HEK293 (cell line): ENCODE results near the gene ILKAP.

Experiments
- CTCF ChIA-PET: fragments of 350-600 bp; formaldehyde crosslinking; extraction: SDS; loops from one replicate; lab custom pipeline; 2021; ENCODE audit warnings: antibody characterized with exemption; lab: Yijun Ruan, JAX
- POLR2A ChIA-PET: fragments of 300-600 bp; formaldehyde crosslinking; extraction: SDS; loops from one replicate; lab custom pipeline; 2020; ENCODE audit warnings: antibody characterized with exemption, inconsistent platforms; lab: Yijun Ruan, JAX
- H3K27ac ChIP-seq: fragments of 200-500 bp; sonication (Bioruptor generic); 2 replicates; pipeline ENCODE4 v1.5.1; 2014; ENCODE audit warnings: low read depth, low read length, control low read depth, inconsistent platforms; ENCODE audit errors: extremely low read depth
- H3K36me3 ChIP-seq, 2 experiments: fragments of 200-500 bp in 1 of 2; sonication (Bioruptor generic) in 1 of 2; 1 replicate in 1 of 2; 2 replicates in 1 of 2; pipeline ENCODE4 v1.5.1; 2014 to 2017; ENCODE audit warnings: inconsistent platforms in 2 of 2, low read length in 2 of 2; ENCODE audit not compliant: control insufficient read depth in 2 of 2, insufficient read depth in 1 of 2
- H3K4me1 ChIP-seq: fragments of 200-500 bp; sonication (Bioruptor generic); 2 replicates; pipeline ENCODE4 v1.5.1; 2014; ENCODE audit warnings: mild to moderate bottlenecking, low read length, inconsistent platforms; ENCODE audit not compliant: control insufficient read depth, insufficient read depth
- H3K4me3 ChIP-seq: 2 replicates; pipeline ENCODE4 v1.5.1; 2011; ENCODE audit warnings: low read depth, mild to moderate bottlenecking, control low read depth, low read length, moderate library complexity
- H3K9me3 ChIP-seq: fragments of 200-500 bp; sonication (Bioruptor generic); 2 replicates; pipeline ENCODE4 v1.5.1; 2014; ENCODE audit warnings: low read depth, low read length, inconsistent platforms; ENCODE audit not compliant: control insufficient read depth, insufficient read depth
- GFI1B ChIP-seq: fragments of 450-650 bp; formaldehyde crosslinking; IDR thresholded peaks from 2 replicates; pipeline ENCODE4 v1.5.1; 2016; ENCODE audit warnings: missing biosample characterization, missing genetic modification characterization
- SCRT2 ChIP-seq: fragments of 450-650 bp; formaldehyde crosslinking; IDR thresholded peaks from 2 replicates; pipeline ENCODE4 v1.5.1; 2016; ENCODE audit warnings: missing biosample characterization, missing genetic modification characterization
- TRIM28 ChIP-seq: IDR thresholded peaks from 2 replicates; pipeline ENCODE4 v1.6.1; 2011; ENCODE audit warnings: low read length, control low read depth, borderline replicate concordance
- ZBTB48 ChIP-seq: fragments of 450-650 bp; formaldehyde crosslinking; IDR thresholded peaks from 2 replicates; pipeline ENCODE4 v1.5.1; 2016; ENCODE audit warnings: missing biosample characterization, missing genetic modification characterization
- ZNF169 ChIP-seq: fragments of 450-650 bp; formaldehyde crosslinking; IDR thresholded peaks from 2 replicates; pipeline ENCODE4 v1.5.1; 2016; ENCODE audit warnings: missing biosample characterization, missing genetic modification characterization
- ZNF175 ChIP-seq: fragments of 450-650 bp; formaldehyde crosslinking; IDR thresholded peaks from 2 replicates; pipeline ENCODE4 v1.5.1; 2016; ENCODE audit warnings: missing biosample characterization, missing genetic modification characterization
- ZNF629 ChIP-seq: fragments of 450-650 bp; formaldehyde crosslinking; IDR thresholded peaks from 2 replicates; pipeline ENCODE4 v1.5.1; 2017; ENCODE audit warnings: missing biosample characterization, missing genetic modification characterization
- ZNF837 ChIP-seq: fragments of 450-650 bp; formaldehyde crosslinking; IDR thresholded peaks from 2 replicates; pipeline ENCODE4 v1.5.1; 2016; ENCODE audit warnings: missing biosample characterization, missing genetic modification characterization
- TF ChIP-seq, protein P1 (sequence below): fragments of 450-650 bp; formaldehyde crosslinking; IDR thresholded peaks from 2 replicates; pipeline ENCODE4 v1.5.1; 2016; ENCODE audit warnings: missing biosample characterization, missing genetic modification characterization
- TF ChIP-seq, protein P2 (sequence below): fragments of 450-650 bp; formaldehyde crosslinking; IDR thresholded peaks from 2 replicates; pipeline ENCODE4 v1.5.1; 2016; ENCODE audit warnings: missing biosample characterization, missing genetic modification characterization

The ILKAP gene

DNA sequence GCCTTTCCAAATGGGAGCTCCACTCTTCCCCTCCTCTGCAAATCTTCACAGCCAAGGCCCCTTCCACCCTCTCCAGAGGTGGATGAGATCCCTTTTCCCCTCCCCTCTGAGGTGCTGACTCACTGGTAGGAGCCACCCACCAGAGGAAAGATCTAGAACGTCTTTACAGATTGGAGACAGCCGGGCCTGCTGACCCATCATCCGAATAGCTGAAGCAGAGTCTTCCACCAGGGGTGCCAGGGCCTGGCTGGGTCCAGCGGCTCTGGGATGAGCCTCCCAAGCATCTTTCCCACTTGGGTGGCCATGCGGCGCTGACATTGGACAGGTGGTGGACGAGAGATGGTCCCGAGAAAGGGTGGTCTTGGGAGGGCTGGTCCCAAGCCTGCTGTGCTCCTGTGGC lies 35.7 kb downstream of the ILKAP start:
- no peak for TF ChIP-seq ZNF629 (tag by site-specific recombination)
- TF ChIP-seq, protein P1, sequence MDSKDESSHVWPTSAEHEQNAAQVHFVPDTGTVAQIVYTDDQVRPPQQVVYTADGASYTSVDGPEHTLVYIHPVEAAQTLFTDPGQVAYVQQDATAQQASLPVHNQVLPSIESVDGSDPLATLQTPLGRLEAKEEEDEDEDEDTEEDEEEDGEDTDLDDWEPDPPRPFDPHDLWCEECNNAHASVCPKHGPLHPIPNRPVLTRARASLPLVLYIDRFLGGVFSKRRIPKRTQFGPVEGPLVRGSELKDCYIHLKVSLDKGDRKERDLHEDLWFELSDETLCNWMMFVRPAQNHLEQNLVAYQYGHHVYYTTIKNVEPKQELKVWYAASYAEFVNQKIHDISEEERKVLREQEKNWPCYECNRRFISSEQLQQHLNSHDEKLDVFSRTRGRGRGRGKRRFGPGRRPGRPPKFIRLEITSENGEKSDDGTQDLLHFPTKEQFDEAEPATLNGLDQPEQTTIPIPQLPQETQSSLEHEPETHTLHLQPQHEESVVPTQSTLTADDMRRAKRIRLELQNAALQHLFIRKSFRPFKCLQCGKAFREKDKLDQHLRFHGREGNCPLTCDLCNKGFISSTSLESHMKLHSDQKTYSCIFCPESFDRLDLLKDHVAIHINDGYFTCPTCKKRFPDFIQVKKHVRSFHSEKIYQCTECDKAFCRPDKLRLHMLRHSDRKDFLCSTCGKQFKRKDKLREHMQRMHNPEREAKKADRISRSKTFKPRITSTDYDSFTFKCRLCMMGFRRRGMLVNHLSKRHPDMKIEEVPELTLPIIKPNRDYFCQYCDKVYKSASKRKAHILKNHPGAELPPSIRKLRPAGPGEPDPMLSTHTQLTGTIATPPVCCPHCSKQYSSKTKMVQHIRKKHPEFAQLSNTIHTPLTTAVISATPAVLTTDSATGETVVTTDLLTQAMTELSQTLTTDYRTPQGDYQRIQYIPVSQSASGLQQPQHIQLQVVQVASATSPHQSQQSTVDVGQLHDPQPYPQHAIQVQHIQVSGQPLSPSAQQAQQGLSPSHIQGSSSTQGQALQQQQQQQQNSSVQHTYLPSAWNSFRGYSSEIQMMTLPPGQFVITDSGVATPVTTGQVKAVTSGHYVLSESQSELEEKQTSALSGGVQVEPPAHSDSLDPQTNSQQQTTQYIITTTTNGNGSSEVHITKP (tag by site-specific recombination): 0 out of 2 replicates have a peak, but pooled peaks have one; percentile 9
- H3K4me3 ChIP-seq: no peak overlapping the region
- H3K27ac ChIP-seq: no peak overlapping the region
- CTCF ChIA-PET: interaction anchor here (1.9 kb wide), 1 partner anchor 9 kb away, joined by 6 read pairs; the partner anchor contains the start of gene ERFE
- no peaks in the 10 kb centered on the region for H3K9me3 ChIP-seq
- H3K4me1 ChIP-seq: peaks cover 8% of the 10 kb centered on the region; the same call in 1 of the 2 replicates
- H3K36me3 ChIP-seq: peaks cover 3 to 69% of the 10 kb centered on the region in 2 experiments; a peak in 2 of 3 replicates
- POLR2A ChIA-PET: no interaction called here

DNA sequence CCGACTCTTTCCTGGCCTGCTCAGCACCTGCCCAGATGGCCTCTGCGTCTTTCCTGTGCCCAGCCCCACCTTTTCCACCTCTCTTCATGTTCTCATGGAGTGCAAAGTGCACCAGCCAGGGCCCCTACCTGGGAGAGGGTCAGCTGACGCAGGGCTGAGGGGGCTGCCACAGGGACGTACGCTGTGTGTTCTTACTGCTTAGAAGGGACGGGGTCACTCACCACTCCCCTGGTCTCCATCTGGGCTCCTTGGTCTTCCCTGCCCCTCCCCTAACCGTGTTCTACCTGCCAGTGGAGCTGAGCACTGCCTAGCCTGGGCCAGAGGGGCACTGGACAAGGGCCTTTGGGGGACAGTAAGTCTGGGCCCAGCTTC lies 36.2 kb downstream of the ILKAP start:
- H3K9me3 ChIP-seq: no peaks in the 10 kb centered on the region
- no peak overlapping the region for H3K27ac ChIP-seq
- no peak for TF ChIP-seq TRIM28
- TF ChIP-seq, protein P2, sequence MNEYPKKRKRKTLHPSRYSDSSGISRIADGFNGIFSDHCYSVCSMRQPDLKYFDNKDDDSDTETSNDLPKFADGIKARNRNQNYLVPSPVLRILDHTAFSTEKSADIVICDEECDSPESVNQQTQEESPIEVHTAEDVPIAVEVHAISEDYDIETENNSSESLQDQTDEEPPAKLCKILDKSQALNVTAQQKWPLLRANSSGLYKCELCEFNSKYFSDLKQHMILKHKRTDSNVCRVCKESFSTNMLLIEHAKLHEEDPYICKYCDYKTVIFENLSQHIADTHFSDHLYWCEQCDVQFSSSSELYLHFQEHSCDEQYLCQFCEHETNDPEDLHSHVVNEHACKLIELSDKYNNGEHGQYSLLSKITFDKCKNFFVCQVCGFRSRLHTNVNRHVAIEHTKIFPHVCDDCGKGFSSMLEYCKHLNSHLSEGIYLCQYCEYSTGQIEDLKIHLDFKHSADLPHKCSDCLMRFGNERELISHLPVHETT: no peak
- no peak for TF ChIP-seq ZNF169 (tag by site-specific recombination)
- TF ChIP-seq, protein P1 (tag by site-specific recombination): no peak
- no peak for TF ChIP-seq GFI1B
- no peak for TF ChIP-seq ZNF175 (tag by site-specific recombination)
- TF ChIP-seq ZNF837 (tag by site-specific recombination): no peak
- CTCF ChIA-PET: interaction anchor here (0.5 to 1.9 kb wide), 2 partner anchors 8 to 1046 kb away, joined by 3 to 6 read pairs; partner anchors contain the start of gene ERFE
- POLR2A ChIA-PET: no interaction called here
- peaks cover 3 to 64% of the 10 kb centered on the region in 2 experiments; a peak in 2 of 3 replicates for H3K36me3 ChIP-seq
- H3K4me3 ChIP-seq: no peak overlapping the region
- H3K4me1 ChIP-seq: peaks cover 8% of the 10 kb centered on the region; the same call in 1 of the 2 replicates

DNA sequence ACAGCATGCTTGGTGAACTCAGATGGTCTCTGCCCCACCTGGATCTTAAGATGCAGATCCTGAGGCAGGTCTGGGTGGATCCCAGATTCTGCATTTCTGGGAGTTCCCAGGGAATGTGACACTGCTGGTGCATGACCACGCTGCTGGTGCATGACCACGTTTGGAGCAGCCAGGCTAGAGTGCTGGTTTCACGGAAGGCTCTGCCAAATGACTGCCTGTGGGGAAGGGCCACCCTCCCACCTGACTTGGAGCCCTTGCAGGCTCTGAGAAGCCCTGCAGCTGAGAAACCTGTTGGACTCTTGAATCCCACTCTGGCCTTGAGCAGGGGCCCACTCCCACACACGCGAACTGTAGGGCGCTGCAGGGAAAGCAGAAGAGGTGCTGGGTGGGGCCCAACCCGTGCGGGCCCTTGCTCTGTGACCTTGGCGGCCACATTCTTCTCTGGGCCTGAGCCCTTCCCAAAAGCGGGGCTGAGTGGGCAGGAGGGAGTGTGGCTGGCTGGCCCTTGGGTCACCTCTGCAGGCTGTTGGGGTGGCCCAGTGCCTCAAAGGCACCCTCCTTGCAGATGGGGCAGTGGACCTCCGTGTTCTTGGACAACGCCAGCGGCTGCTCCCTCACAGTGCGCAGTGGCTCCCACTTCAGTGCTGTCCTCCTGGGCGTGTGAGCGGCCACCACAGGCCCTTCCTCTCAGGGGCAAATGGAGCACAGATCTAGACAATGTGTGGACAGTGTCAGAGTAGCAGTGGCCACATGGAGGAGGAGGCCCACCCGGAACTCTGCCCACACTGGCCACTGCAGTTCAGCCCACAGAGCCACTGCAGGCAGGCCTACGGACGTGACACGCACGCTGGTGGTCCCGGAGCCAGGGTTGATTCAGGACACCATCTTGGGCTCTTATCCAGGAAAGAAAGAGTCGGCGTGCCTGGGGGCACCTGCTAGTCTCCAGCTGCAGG lies 36.8 kb downstream of the ILKAP start:
- Histone ChIP-seq H3K9me3 (no peaks in the 10 kb centered on the region), H3K36me3 (peaks cover 3 to 58% of the 10 kb centered on the region in 2 experiments; a peak in 2 of 3 replicates), H3K27ac (no peak overlapping the region), H3K4me1 (peaks cover 8% of the 10 kb centered on the region; the same call in 1 of the 2 replicates), H3K4me3 (no peak overlapping the region)
- CTCF ChIA-PET: interaction anchor here (0.5 to 1.9 kb wide), 2 partner anchors 8 to 1046 kb away, joined by 3 to 6 read pairs; partner anchors contain the start of gene ERFE
- POLR2A ChIA-PET: no interaction called here
- TF ChIP-seq SCRT2 (tag by site-specific recombination) (peak; percentile 53; the same call in 1 of the 2 replicates), ZBTB48 (tag by site-specific recombination) (no peak)
